GM21447 (cell line): Measurements from ENCODE around the gene NANOGP8.

Experiments used
- ATAC-seq: cut with Tn5 transposase; IDR thresholded peaks from one replicate; pipeline ENCODE4 v1.9.1; 2021; ENCODE audit not compliant: unreplicated experiment

Gene NANOGP8

GRCh38 chr15:35061161-35061824 lies 23.8 kb downstream of the NANOGP8 start:
- no peak for ATAC-seq

GRCh38 chr15:35060591-35060990 lies 24.5 kb downstream of the NANOGP8 start:
- ATAC-seq, result no peak

GRCh38 chr15:35058534-35059054 lies 26.5 kb downstream of the NANOGP8 start:
- no peak for ATAC-seq

- ATAC-seq, result no peak
Measured at GRCh38 chr15:35055416-35056105, 29.5 kb downstream of the NANOGP8 start.

- ATAC-seq, result no peak
Measured at GRCh38 chr15:35054380-35054779, 30.7 kb downstream of the NANOGP8 start.

- ATAC-seq, result no peak
Measured at GRCh38 chr15:35047996-35048395, 37.1 kb downstream of the NANOGP8 start.

- no peak for ATAC-seq
Measured at GRCh38 chr15:35047528-35047927, 37.6 kb downstream of the NANOGP8 start.

GRCh38 chr15:35043373-35044095 lies 41.6 kb downstream of the NANOGP8 start:
- ATAC-seq, result no peak

- no peak for ATAC-seq
Measured at GRCh38 chr15:35040339-35041255, 44.5 kb downstream of the NANOGP8 start.

GRCh38 chr15:35038626-35039451 lies 46.3 kb downstream of the NANOGP8 start:
- ATAC-seq, result no peak
